Trophoblast cell (in vitro differentiated cells and primary cell): ENCODE results near the gene SRGAP3.

Experiments
- DNase-seq, 2 donors: peaks; one replicate each; pipeline ENCODE4 v3.0.0-alpha.2; 2016
- H2AFZ ChIP-seq: 2 replicates; pipeline ENCODE4 v1.6.1; 2013; ENCODE audit warnings: low read length, moderate library complexity, mild to moderate bottlenecking; ENCODE audit not compliant: insufficient read depth, poor library complexity
- H2AK5ac ChIP-seq: 2 replicates; pipeline ENCODE4 v1.6.1; 2013; ENCODE audit warnings: mild to moderate bottlenecking, low read length
- H2BK120ac ChIP-seq: 2 replicates; pipeline ENCODE4 v1.6.1; 2013; ENCODE audit warnings: low read length, mild to moderate bottlenecking, moderate library complexity; ENCODE audit not compliant: insufficient read depth, poor library complexity
- H2BK12ac ChIP-seq: 2 replicates; pipeline ENCODE4 v1.6.1; 2013; ENCODE audit warnings: mild to moderate bottlenecking, low read length, moderate library complexity
- H2BK5ac ChIP-seq: 2 replicates; pipeline ENCODE4 v1.6.1; 2013; ENCODE audit warnings: low read length, low read depth, moderate library complexity, mild to moderate bottlenecking; ENCODE audit not compliant: poor library complexity
- H3K14ac ChIP-seq: 2 replicates; pipeline ENCODE4 v1.6.1; 2013; ENCODE audit warnings: mild to moderate bottlenecking, low read length
- H3K18ac ChIP-seq: 2 replicates; pipeline ENCODE4 v1.6.1; 2013; ENCODE audit warnings: mild to moderate bottlenecking, low read length
- H3K23ac ChIP-seq: 2 replicates; pipeline ENCODE4 v1.6.1; 2013; ENCODE audit warnings: low read length
- H3K27ac ChIP-seq: 2 replicates; pipeline ENCODE4 v1.5.1; 2013; ENCODE audit warnings: low read depth, mild to moderate bottlenecking, inconsistent platforms, low read length, moderate library complexity
- H3K27me3 ChIP-seq: 2 replicates; pipeline ENCODE4 v1.6.1; 2013; ENCODE audit warnings: inconsistent platforms, mild to moderate bottlenecking, low read length, moderate library complexity; ENCODE audit not compliant: insufficient read depth
- H3K36me3 ChIP-seq, 2 experiments: 1 replicate in 1 of 2; 2 replicates in 1 of 2; pipeline ENCODE4 v1.6.1; 2013; ENCODE audit warnings: low read length in 2 of 2, mild to moderate bottlenecking in 2 of 2, moderate library complexity in 1 of 2; ENCODE audit not compliant: insufficient read depth in 2 of 2, control insufficient read depth in 1 of 2
- H3K4ac ChIP-seq: 2 replicates; pipeline ENCODE4 v1.6.1; 2013; ENCODE audit warnings: low read depth, mild to moderate bottlenecking, low read length, moderate library complexity
- H3K4me1 ChIP-seq, 2 experiments: 1 replicate in 1 of 2; 2 replicates in 1 of 2; pipeline ENCODE4 v1.6.1; 2013; ENCODE audit warnings: low read length in 2 of 2, mild to moderate bottlenecking in 2 of 2, moderate library complexity in 1 of 2; ENCODE audit not compliant: insufficient read depth in 2 of 2, control insufficient read depth in 1 of 2
- H3K4me2 ChIP-seq: 2 replicates; pipeline ENCODE4 v1.6.1; 2013; ENCODE audit warnings: inconsistent platforms, mild to moderate bottlenecking, low read length, moderate library complexity
- H3K4me3 ChIP-seq: 2 replicates; pipeline ENCODE4 v1.5.1; 2013; ENCODE audit warnings: mild to moderate bottlenecking, low read depth, low read length, inconsistent platforms
- H3K79me1 ChIP-seq: one replicate; pipeline ENCODE4 v1.6.1; 2013; ENCODE audit warnings: low read length
- H3K79me2 ChIP-seq: 2 replicates; pipeline ENCODE4 v1.6.1; 2013; ENCODE audit warnings: low read length, mild to moderate bottlenecking; ENCODE audit not compliant: control insufficient read depth, insufficient read depth, poor library complexity
- H3K9ac ChIP-seq: 2 replicates; pipeline ENCODE4 v1.6.1; 2013; ENCODE audit warnings: mild to moderate bottlenecking, low read length
- H3K9me3 ChIP-seq: 2 replicates; pipeline ENCODE4 v1.6.1; 2013; ENCODE audit warnings: low read depth, mild to moderate bottlenecking, control low read depth, inconsistent platforms, low read length; ENCODE audit not compliant: insufficient read depth
- H4K12ac ChIP-seq: 2 replicates; pipeline ENCODE4 v1.6.1; 2013; ENCODE audit warnings: low read depth, mild to moderate bottlenecking, low read length, moderate library complexity
- H4K8ac ChIP-seq: 2 replicates; pipeline ENCODE4 v1.6.1; 2013; ENCODE audit warnings: low read depth, mild to moderate bottlenecking, low read length, moderate library complexity
- H4K91ac ChIP-seq: one replicate; pipeline ENCODE4 v1.6.1; 2013; ENCODE audit warnings: low read depth, mild to moderate bottlenecking, low read length, moderate library complexity
- WGBS: extraction: QIAGEN DNeasy Blood & Tissue Kit; methylation state at CpG from one replicate; pipeline ENCODE4 v1.1.7; 2013; ENCODE audit warnings: missing lambda C conversion rate; ENCODE audit not compliant: insufficient read length, insufficient coverage; ENCODE audit errors: extremely low coverage; 5-methylcytosine and 5-hydroxymethylcytosine counted together

The SRGAP3 gene

DNA sequence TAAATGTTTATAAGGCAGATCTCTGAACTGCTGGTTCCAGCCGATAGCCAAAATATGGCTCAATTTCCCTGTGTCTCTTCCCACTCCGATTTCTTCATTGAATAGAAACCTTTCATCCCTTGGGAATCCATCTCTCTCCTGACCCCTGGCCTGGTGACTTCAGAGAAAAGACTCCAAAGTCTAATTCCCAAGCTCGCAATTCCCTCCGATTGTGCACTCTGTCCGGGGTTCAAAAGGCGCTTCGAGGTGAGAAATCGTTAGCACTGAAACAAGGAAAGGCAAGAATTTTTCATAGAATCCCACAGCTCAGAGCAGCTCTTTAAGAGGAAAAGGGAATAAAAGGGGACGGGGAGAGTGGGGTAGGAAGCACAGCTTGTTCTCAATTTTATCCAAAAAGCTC, 267.7 kb downstream of the SRGAP3 start:
- Histone ChIP-seq H4K8ac (no peak overlapping the region), H3K9ac (no peak overlapping the region), H4K91ac (no peak overlapping the region), H3K27me3 (no peaks in the 10 kb centered on the region), H3K4me3 (no peak overlapping the region), H3K14ac (no peak overlapping the region), H3K36me3 (no peaks in the 10 kb centered on the region), H3K23ac (no peak overlapping the region), H2BK5ac (no peak overlapping the region), H3K27ac (no peak overlapping the region), H2BK120ac (no peak overlapping the region), H2BK12ac (no peak overlapping the region), H3K79me2 (no peaks in the 10 kb centered on the region), H3K4me1 (peaks cover 2 to 5% of the 10 kb centered on the region in 2 experiments), H2AFZ (no peak overlapping the region), H4K12ac (no peak overlapping the region), H3K79me1 (peaks cover 4% of the 10 kb centered on the region), H3K9me3 (peaks cover 3% of the 10 kb centered on the region), H2AK5ac (no peak overlapping the region), H3K4ac (no peak overlapping the region), H3K18ac (no peak overlapping the region), H3K4me2 (no peak overlapping the region)
- whole genome bisulfite sequencing, result no CpG with 5 or more reads among the region's 9 CpGs
- no peak for DNase-seq

DNA sequence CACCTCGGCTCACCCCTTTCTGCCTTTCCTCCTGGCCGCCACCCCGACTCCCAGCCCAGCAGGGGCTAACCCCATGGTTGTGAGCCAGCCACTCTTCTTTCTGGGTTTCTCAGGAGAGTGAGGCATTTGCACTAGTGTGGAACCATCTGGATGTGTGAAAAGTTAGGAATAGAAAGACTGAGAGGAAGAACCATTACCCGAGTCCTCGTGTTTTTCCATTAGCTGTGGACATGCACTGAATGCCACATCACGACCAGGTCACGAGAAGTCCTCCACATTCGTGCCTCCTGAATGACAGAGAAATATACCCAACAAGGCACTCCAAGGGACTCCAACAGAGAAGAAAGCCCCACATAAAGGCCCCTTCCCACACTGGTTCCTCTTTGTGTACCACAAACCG, 268.1 kb downstream of the SRGAP3 start:
- Histone ChIP-seq H3K79me2 (no peaks in the 10 kb centered on the region), H3K9me3 (peaks cover 3% of the 10 kb centered on the region), H3K18ac (no peak overlapping the region), H2BK5ac (no peak overlapping the region), H3K14ac (no peak overlapping the region), H2BK12ac (no peak overlapping the region), H2AK5ac (no peak overlapping the region), H3K4me3 (no peak overlapping the region), H3K4me2 (no peak overlapping the region), H2AFZ (no peak overlapping the region), H3K4ac (no peak overlapping the region), H3K79me1 (peaks cover 3% of the 10 kb centered on the region), H3K36me3 (no peaks in the 10 kb centered on the region), H4K12ac (no peak overlapping the region), H3K9ac (no peak overlapping the region), H2BK120ac (no peak overlapping the region), H4K8ac (no peak overlapping the region), H3K27me3 (no peaks in the 10 kb centered on the region), H3K4me1 (peaks cover 2 to 5% of the 10 kb centered on the region in 2 experiments), H3K27ac (no peak overlapping the region), H4K91ac (no peak overlapping the region), H3K23ac (no peak overlapping the region)
- no CpG with 5 or more reads among the region's 9 CpGs for WGBS
- DNase-seq, result no peak

DNA sequence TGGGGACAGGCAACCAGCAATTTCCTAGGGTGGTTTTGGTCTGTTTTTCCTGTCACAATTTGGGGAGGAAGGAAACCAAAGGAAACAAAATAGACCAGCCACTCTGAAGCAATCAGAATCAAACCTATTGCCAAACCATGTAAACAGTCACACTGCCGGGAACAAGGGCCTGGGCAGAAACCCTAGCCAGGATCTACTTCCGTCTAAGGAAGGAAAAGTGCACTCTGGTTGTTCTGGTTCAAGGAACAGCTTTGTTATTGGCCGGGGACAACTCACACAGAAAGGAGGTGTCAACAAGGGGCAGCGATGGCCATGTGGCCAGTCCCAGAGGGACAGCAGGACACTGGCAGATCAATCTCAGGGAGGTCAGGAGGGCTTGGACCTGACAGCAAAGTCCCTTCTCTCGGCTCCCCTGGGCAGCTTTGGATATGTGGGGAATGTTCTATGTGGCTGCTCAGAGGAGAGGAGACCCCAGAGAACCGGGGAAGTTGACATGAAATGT, 268.6 kb downstream of the SRGAP3 start:
- H2BK5ac ChIP-seq, result no peak overlapping the region
- no peak overlapping the region for H2AFZ ChIP-seq
- no peak overlapping the region for H2BK12ac ChIP-seq
- DNase-seq, result no peak
- H3K79me1 ChIP-seq, result peaks cover 3% of the 10 kb centered on the region
- H3K9ac ChIP-seq, result no peak overlapping the region
- H4K91ac ChIP-seq, result no peak overlapping the region
- H2BK120ac ChIP-seq, result no peak overlapping the region
- H3K4me1 ChIP-seq, result peaks cover 2 to 5% of the 10 kb centered on the region in 2 experiments
- no peak overlapping the region for H4K12ac ChIP-seq
- no peak overlapping the region for H3K4me3 ChIP-seq
- H4K8ac ChIP-seq, result no peak overlapping the region
- H3K14ac ChIP-seq, result no peak overlapping the region
- H3K36me3 ChIP-seq, result no peaks in the 10 kb centered on the region
- H3K27ac ChIP-seq, result no peak overlapping the region
- no peak overlapping the region for H2AK5ac ChIP-seq
- H3K79me2 ChIP-seq, result no peaks in the 10 kb centered on the region
- H3K23ac ChIP-seq, result no peak overlapping the region
- peaks cover 3% of the 10 kb centered on the region for H3K9me3 ChIP-seq
- no peak overlapping the region for H3K4me2 ChIP-seq
- WGBS, result no CpG with 5 or more reads among the region's 6 CpGs
- no peaks in the 10 kb centered on the region for H3K27me3 ChIP-seq
- no peak overlapping the region for H3K18ac ChIP-seq
- no peak overlapping the region for H3K4ac ChIP-seq

DNA sequence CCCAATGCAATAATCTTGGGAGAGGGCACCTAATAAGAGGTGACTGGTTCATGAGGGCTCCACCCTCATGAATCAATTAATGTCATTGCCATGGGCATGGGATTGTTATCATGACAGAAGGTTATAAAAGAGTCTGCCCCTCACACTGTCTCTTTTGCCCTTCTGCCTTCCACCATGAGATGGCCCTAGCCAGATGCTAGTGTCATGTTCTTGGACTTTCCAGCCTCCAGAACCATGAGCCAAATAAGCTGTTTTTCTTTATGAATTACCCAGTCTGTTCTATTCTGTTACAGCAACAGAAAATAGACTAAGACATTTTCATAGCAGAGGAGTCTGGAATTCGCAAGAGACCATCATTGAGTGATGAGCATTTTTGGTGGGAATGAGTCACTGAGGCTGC, 270.2 kb downstream of the SRGAP3 start:
- H3K4ac ChIP-seq, result no peak overlapping the region
- no peak overlapping the region for H3K14ac ChIP-seq
- H2BK120ac ChIP-seq, result no peak overlapping the region
- no peak overlapping the region for H2BK5ac ChIP-seq
- no peak overlapping the region for H3K4me3 ChIP-seq
- peaks cover 7% of the 10 kb centered on the region for H3K79me1 ChIP-seq
- H3K9ac ChIP-seq, result no peak overlapping the region
- no peak overlapping the region for H2BK12ac ChIP-seq
- H3K27ac ChIP-seq, result no peak overlapping the region
- H3K36me3 ChIP-seq, result no peaks in the 10 kb centered on the region
- H4K91ac ChIP-seq, result no peak overlapping the region
- H3K4me1 ChIP-seq, result peaks cover 2 to 10% of the 10 kb centered on the region in 2 experiments
- H3K79me2 ChIP-seq, result no peaks in the 10 kb centered on the region
- no peak for DNase-seq
- no peak overlapping the region for H4K8ac ChIP-seq
- WGBS, result no CpG with 5 or more reads among the region's 1 CpG
- no peak overlapping the region for H3K18ac ChIP-seq
- H3K27me3 ChIP-seq, result no peaks in the 10 kb centered on the region
- no peaks in the 10 kb centered on the region for H3K9me3 ChIP-seq
- no peak overlapping the region for H3K4me2 ChIP-seq
- no peak overlapping the region for H2AK5ac ChIP-seq
- H4K12ac ChIP-seq, result no peak overlapping the region
- no peak overlapping the region for H3K23ac ChIP-seq
- no peak overlapping the region for H2AFZ ChIP-seq
